Ecto neural progenitor cell (in vitro differentiated cells): ENCODE results near the gene PADI1.

Experiments
- DNase-seq: peaks from one replicate; pipeline ENCODE4 v3.0.0-alpha.2; 2018; ENCODE audit warnings: low spot score

The PADI1 gene

GRCh38 chr1:17204546-17205440, at the start of gene PADI1:
TSS of gene PADI1 (plus strand) at chr1:17205128. CDS start at chr1:17205218, 90 bp downstream.
- DNase-seq = no peak

GRCh38 chr1:17155257-17155920, 49.5 kb upstream of the PADI1 start:
- no peak for DNase-seq

GRCh38 chr1:17156108-17156507, 48.8 kb upstream of the PADI1 start:
- no peak for DNase-seq

GRCh38 chr1:17158961-17159360, 46.0 kb upstream of the PADI1 start:
- DNase-seq = no peak

- no peak for DNase-seq
Measured at GRCh38 chr1:17161137-17161740, 43.7 kb upstream of the PADI1 start.

GRCh38 chr1:17161926-17162800, 42.8 kb upstream of the PADI1 start:
- DNase-seq = no peak

- no peak for DNase-seq
Measured at GRCh38 chr1:17162941-17163340, 42.0 kb upstream of the PADI1 start.

GRCh38 chr1:17163371-17163770, 41.6 kb upstream of the PADI1 start:
- DNase-seq = no peak

GRCh38 chr1:17163789-17164666, 40.9 kb upstream of the PADI1 start:
- peak; percentile 32 for DNase-seq

- peak; percentile 13 for DNase-seq
Measured at GRCh38 chr1:17165823-17166222, 39.1 kb upstream of the PADI1 start.

- DNase-seq = peak; percentile 53
Measured at GRCh38 chr1:17167041-17167785, 37.7 kb upstream of the PADI1 start.

GRCh38 chr1:17167786-17168090, 37.2 kb upstream of the PADI1 start:
- no peak for DNase-seq

- DNase-seq = no peak
Measured at GRCh38 chr1:17168091-17168876, 36.6 kb upstream of the PADI1 start.

GRCh38 chr1:17170571-17170970, 34.4 kb upstream of the PADI1 start:
- DNase-seq = no peak

- DNase-seq = no peak
Measured at GRCh38 chr1:17173217-17173616, 31.7 kb upstream of the PADI1 start.

- DNase-seq = no peak
Measured at GRCh38 chr1:17176306-17177061, 28.4 kb upstream of the PADI1 start.

GRCh38 chr1:17177651-17178050, 27.3 kb upstream of the PADI1 start:
- no peak for DNase-seq

- DNase-seq = peak; percentile 46
Measured at GRCh38 chr1:17181781-17182464, 23.0 kb upstream of the PADI1 start.
